Vagina (tissue), 2 donors: Measurements from ENCODE around the gene FRYL.

Experiments used
- CTCF ChIP-seq, 3 experiments: fragments of 450-650 bp in 2 of 3; fragments of 200-600 bp in 1 of 3; sonication (generic) in 1 of 3; IDR thresholded peaks; one replicate each; pipeline ENCODE4 v1.5.1; 2017 to 2019; ENCODE audit warnings: antibody characterized with exemption in 3 of 3, mild to moderate bottlenecking in 2 of 3, moderate library complexity in 2 of 3
- POLR2A ChIP-seq, 2 donors: fragments of 450-650 bp; IDR thresholded peaks; one replicate each; pipeline ENCODE4 v1.6.1; 2017; ENCODE audit warnings: antibody characterized with exemption in 2 of 2, mild to moderate bottlenecking in 2 of 2, moderate library complexity in 2 of 2

GRCh38 chr4:48543796-48544195 is 236.3 kb downstream of the FRYL start:
- TF ChIP-seq POLR2A (IDR thresholded peaks at IDR 0.05) (no peak), CTCF (IDR thresholded peaks at IDR 0.05) (no peak)
